GM10266 (cell line): Measurements from ENCODE around the gene SPDYE3.
"Not testable (repeated sequence)": the region's sequence is repeated elsewhere in the genome, so short reads cannot be mapped to it uniquely, and the experiment has no call there.

Experiments
- DNase-seq: peaks from one replicate; pipeline ENCODE4 v3.0.0; 2012; ENCODE audit errors: extremely low spot score
- TF ChIP-seq, protein P1 (sequence below): IDR thresholded peaks from 2 replicates; pipeline ENCODE4 v1.5.1; 2012; ENCODE audit warnings: mild to moderate bottlenecking, low read depth; ENCODE audit not compliant: control insufficient read depth, insufficient read depth; ENCODE audit errors: missing control alignments

The SPDYE3 gene

DNA sequence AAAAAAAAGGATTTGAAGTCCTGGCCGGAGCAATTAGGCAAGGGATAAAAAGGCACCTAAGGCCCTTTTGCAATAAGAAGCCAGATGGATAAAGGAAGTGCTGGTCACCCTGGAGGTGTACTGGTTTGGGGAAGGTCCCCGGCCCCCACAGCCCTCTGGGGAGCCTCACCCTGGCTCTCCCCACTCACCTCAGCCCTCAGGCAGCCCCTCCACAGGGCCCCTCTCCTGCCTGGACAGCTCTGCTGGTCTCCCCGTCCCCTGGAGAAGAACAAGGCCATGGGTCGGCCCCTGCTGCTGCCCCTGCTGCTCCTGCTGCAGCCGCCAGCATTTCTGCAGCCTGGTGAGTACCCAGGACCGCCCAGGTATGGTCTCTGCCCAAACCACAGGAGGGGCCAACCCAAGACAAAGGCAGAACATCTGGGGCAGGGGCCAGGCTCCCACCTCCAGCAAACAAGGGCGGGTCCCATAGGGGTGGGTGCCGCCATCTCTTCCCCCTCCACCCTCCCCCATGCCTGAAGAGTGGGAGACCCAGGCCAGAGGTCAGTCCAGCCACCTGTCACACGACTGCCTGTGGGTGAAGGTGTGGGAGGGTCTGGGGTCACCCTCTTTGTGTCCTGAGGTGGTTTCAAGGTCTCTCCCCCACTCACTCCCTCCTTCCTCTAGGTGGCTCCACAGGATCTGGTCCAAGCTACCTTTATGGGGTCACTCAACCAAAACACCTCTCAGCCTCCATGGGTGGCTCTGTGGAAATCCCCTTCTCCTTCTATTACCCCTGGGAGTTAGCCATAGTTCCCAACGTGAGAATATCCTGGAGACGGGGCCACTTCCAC lies 50.7 kb downstream of the SPDYE3 start, which contains the start of gene PILRB:
Gene PILRB, plus strand, starts transcription at position 91 of the 830 bp plus-strand sequence. Its CDS starts 186 bp downstream, at position 277.
- TF ChIP-seq, protein P1, sequence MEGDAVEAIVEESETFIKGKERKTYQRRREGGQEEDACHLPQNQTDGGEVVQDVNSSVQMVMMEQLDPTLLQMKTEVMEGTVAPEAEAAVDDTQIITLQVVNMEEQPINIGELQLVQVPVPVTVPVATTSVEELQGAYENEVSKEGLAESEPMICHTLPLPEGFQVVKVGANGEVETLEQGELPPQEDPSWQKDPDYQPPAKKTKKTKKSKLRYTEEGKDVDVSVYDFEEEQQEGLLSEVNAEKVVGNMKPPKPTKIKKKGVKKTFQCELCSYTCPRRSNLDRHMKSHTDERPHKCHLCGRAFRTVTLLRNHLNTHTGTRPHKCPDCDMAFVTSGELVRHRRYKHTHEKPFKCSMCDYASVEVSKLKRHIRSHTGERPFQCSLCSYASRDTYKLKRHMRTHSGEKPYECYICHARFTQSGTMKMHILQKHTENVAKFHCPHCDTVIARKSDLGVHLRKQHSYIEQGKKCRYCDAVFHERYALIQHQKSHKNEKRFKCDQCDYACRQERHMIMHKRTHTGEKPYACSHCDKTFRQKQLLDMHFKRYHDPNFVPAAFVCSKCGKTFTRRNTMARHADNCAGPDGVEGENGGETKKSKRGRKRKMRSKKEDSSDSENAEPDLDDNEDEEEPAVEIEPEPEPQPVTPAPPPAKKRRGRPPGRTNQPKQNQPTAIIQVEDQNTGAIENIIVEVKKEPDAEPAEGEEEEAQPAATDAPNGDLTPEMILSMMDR, result peak; percentile 28
- no peak for DNase-seq

DNA sequence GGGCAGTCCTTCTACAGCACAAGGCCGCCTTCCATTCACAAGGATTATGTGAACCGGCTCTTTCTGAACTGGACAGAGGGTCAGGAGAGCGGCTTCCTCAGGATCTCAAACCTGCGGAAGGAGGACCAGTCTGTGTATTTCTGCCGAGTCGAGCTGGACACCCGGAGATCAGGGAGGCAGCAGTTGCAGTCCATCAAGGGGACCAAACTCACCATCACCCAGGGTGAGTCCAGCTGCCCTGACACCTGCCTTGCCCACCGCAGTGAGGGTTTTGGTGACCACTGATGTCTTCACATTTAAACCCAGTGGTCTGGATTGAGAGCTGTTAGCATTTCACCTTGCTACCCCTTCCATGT lies 51.3 kb downstream of the SPDYE3 start:
- TF ChIP-seq, protein P1, result no peak
- no peak for DNase-seq

DNA sequence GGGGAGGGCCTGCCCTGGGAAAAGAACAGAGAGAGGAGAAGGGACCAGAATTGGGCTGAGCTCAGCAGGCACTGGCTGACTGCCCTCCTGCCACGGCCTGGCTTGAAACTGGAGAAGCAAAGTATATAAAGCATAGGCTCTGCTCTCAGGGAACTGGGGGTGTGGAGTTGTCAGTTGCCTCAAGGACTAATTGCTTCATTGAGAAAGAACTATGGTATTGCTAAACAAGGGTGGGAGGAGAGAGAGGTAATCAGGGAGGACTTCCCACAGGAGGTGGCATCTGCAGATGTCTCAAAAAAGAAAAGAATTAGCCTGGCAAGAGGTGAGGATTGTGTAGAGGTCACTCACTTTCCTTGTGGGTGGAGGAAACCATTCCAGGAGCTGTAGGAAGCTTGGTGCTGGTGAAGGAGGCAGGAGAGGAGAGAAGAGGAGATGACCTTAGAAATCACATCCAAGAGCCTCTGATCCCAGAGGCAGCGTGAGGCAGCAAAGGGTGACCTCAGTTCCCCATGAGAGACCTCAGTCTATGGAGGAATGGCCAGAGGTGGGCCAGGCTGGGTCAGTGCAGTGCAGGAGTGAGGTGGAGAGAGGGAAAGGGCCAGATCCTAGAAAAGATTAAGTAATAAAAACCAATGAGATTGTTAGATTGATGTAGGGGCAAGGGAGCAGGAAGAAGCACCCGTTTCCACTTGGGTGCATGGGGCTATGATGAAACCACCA lies 52.8 kb downstream of the SPDYE3 start:
- DNase-seq, result no peak

DNA sequence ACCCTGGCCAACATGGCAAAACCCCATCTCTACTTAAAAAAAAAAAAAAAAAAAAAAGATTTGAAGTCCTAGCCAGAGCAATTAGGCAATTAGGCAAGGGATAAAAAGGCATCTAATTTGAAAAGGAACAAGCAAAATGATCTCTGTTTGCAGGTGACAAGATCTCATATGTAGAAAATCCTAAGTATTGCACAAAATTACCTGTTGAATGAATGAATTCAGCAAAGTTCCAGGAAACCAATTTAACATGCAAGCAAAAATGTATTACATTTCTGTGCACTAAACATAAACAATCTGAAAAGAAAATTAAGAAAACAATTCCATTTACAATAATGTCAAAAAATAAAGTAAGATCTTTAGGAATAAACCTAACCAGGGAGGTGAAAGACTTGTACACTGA lies 55.6 kb downstream of the SPDYE3 start:
- TF ChIP-seq, protein P1, result no peak
- DNase-seq, result no peak

More for the DNA sequence above, 52.8 kb downstream of the SPDYE3 start:
- TF ChIP-seq, protein P1, result no peak

DNA sequence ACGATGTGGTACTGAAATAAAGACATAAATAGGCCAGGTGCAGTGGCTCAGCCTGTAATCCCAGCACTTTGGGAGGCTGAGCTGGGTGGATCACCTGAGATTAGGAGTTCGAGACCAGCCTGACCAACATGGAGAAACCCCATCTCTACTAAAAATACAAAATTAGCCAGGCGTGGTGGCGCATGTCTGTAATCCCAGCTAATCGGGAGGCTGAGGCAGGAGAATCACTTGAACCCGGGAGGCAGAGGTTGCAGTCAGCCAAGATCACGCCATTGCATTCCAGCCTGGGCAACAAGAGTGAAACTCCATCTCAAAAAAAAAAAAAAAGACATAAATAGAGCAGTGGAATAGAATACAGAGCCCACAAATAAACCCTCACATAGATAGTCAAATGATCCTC lies 56.3 kb downstream of the SPDYE3 start:
- DNase-seq, result not testable (repeated sequence)

DNA sequence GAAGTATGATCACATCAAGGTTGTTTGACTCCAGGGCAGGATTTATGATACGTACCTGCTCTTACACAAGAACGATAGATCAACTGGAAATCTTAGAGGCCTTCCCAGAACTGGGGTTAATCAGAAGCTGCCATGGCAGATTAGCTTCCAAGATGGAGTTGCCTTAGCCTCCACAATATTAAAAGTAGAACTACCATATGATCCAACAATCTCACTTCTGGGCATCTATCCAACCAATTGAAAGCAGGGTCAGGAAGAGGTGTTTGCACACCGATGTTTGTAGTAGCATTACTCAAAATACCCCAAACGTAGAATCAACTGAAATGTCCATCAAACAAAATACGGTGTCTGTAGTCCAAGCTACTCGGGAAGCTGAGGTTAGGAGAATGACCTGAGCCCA lies 57.0 kb downstream of the SPDYE3 start:
- TF ChIP-seq, protein P1, result no peak

DNA sequence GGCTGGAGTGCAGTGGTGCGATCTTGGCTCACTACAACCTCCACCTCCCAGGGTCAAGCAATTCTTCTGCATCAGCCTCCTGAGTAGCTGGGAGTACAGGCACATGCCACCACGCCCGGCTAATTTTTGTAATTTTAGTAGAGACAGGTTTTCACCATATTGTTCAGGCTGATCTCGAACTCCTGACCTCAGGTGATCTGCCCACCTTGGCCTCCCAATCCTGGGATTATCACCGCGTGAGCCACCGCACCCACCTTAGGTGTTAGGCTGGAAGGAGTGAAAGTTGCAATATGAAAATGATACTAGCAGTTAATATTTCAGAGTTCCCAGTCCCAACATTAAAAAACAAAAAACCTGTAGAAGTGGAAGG lies 58.5 kb downstream of the SPDYE3 start:
- DNase-seq, result not testable (repeated sequence)

More for the DNA sequence above, 57.0 kb downstream of the SPDYE3 start:
- DNase-seq, result no peak

DNA sequence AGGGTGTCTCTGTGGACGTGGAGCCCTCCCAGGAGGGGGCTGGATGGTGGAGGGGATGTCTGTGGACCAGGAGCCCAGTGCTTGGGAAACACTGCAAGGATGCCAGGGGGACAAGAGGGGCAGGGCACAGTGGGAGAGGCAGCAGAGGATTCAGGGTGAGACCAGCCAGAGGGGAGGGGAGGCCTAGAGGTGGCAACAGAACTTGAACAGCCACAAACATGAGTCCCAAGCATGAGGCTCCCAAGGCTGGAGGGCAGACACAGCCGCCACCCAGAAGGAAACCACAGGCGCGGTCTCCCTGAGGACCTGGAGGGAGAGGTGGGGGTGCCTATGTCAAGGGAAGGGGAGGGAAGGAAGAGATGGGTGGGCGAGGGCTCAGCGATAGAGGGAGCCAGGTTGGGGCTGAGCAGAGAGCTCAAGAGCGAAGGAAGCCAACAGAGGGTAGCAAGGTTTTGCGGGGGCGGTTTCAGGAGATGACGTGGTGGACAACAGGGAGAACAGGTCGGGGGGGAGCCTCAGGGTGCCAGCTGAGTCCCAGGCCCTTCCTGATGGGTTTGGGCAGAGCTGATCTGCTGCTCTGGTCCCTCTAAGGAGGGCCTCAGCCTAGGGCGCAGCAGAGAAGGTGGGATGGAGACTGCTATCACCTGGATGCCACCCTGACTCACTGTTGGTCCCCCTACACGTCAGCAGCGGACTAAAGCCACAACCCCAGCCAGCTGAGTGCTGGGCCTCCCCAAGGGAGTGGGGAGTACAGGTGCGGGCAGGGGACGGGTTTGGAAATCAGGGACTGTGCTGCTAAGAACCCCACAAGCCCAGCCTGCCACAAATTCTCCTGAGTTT lies 59.1 kb downstream of the SPDYE3 start:
- DNase-seq, result peak; percentile 58

More for the DNA sequence above, 59.1 kb downstream of the SPDYE3 start:
- TF ChIP-seq, protein P1, result peak; percentile 9
